Measurements from ENCODE around the gene ANKRD33B. TPM values are rescaled to one million over a fixed set of nuclear protein-coding genes. Genes with fewer than 3 reads are reported as not detected.
"Not testable (repeated sequence)": the region's sequence is repeated elsewhere in the genome, so short reads cannot be mapped to it uniquely, and the experiment has no call there.

Gene ANKRD33B
- total RNA-seq = 1 to 10 TPM in 3 of 4 donors, under 1 TPM in 1; 0.70 to 6.6 (median 3.6) TPM

- Histone ChIP-seq H3K36me3 (no peaks in the 10 kb centered on the region), H3K27me3 (peaks cover 0 to 25% of the 10 kb centered on the region in 2 donors), H3K27ac (peak within 1 kb of the TSS; percentile 56 to 86 (median 70)), H3K4me1 (peaks cover 0 to 29% (median 12%) of the 10 kb centered on the region in 4 donors), H3K9me3 (no peaks in the 10 kb centered on the region), H3K4me3 (peak within 1 kb of the TSS; percentile 56 to 81 (median 68))
- peak; percentile 65 to 89 (median 80) for DNase-seq
- no peak for TF ChIP-seq CTCF (IDR thresholded peaks at IDR 0.05)
- TF ChIP-seq POLR2A (IDR thresholded peaks at IDR 0.05) = no peak
These were observed at the start of gene ANKRD33B for GRCh38 chr5:10563945-10564837. Gene ANKRD33B (plus strand): TSS chr5:10564070. CDS start chr5:10564468, 398 bp downstream.

DNA sequence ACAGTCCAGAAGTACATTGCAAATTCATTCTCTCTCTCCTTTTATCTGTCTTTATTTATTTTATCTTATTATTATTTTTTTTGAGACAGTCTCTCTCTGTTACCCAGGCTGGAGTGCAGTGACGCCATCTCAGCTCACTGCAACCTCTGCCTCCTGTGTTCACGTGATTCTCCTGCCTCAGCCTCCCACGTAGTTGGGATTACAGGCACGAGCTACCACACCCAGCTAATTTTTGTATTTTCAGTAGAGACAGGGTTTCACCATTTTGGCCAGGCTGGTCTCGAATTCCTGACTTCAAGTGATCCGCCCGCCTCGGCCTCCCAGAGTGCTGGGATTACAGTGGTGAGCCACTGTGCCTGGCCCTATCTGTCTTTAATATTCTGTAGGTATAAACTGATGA lies 49.3 kb upstream of the ANKRD33B start:
- not testable (repeated sequence) for H3K36me3 ChIP-seq, H3K27ac ChIP-seq, H3K9me3 ChIP-seq, H3K4me1 ChIP-seq, H3K4me3 ChIP-seq, DNase-seq, H3K27me3 ChIP-seq

GRCh38 chr5:10515492-10515891 lies 48.4 kb upstream of the ANKRD33B start:
- Histone ChIP-seq H3K36me3 (no peaks in the 10 kb centered on the region), H3K4me1 (no peaks in the 10 kb centered on the region), H3K4me3 (no peak overlapping the region), H3K27ac (no peak overlapping the region), H3K9me3 (no peaks in the 10 kb centered on the region), H3K27me3 (no peaks in the 10 kb centered on the region)
- TF ChIP-seq CTCF (IDR thresholded peaks at IDR 0.05) = no peak
- no peak for TF ChIP-seq POLR2A (IDR thresholded peaks at IDR 0.05)
- no peak for DNase-seq

GRCh38 chr5:10518347-10518746 lies 45.5 kb upstream of the ANKRD33B start:
- no peaks in the 10 kb centered on the region for H3K27me3 ChIP-seq
- TF ChIP-seq CTCF (IDR thresholded peaks at IDR 0.05) (no peak), POLR2A (IDR thresholded peaks at IDR 0.05) (no peak)
- no peaks in the 10 kb centered on the region for H3K9me3 ChIP-seq

GRCh38 chr5:10519729-10520128 lies 44.1 kb upstream of the ANKRD33B start:
- H3K4me3 ChIP-seq = no peak overlapping the region
- DNase-seq = no peak
- no peaks in the 10 kb centered on the region for H3K4me1 ChIP-seq
- no peak overlapping the region for H3K27ac ChIP-seq
- no peaks in the 10 kb centered on the region for H3K27me3 ChIP-seq
- no peaks in the 10 kb centered on the region for H3K36me3 ChIP-seq
- no peaks in the 10 kb centered on the region for H3K9me3 ChIP-seq
- no peak for TF ChIP-seq POLR2A (IDR thresholded peaks at IDR 0.05)
- TF ChIP-seq CTCF (IDR thresholded peaks at IDR 0.05) = no peak

More at GRCh38 chr5:10518347-10518746, 45.5 kb upstream of the ANKRD33B start:
- no peak overlapping the region for H3K4me3 ChIP-seq
- H3K4me1 ChIP-seq = no peaks in the 10 kb centered on the region
- no peaks in the 10 kb centered on the region for H3K36me3 ChIP-seq
- DNase-seq = no peak
- H3K27ac ChIP-seq = no peak overlapping the region

GRCh38 chr5:10520706-10521105 lies 43.2 kb upstream of the ANKRD33B start:
- H3K27ac ChIP-seq = no peak overlapping the region
- DNase-seq = no peak
- TF ChIP-seq CTCF (IDR thresholded peaks at IDR 0.05) = no peak
- no peak for TF ChIP-seq POLR2A (IDR thresholded peaks at IDR 0.05)

More at GRCh38 chr5:10520706-10521105, 43.2 kb upstream of the ANKRD33B start:
- H3K4me1 ChIP-seq = no peaks in the 10 kb centered on the region
- no peak overlapping the region for H3K4me3 ChIP-seq
- no peaks in the 10 kb centered on the region for H3K27me3 ChIP-seq
- H3K9me3 ChIP-seq = no peaks in the 10 kb centered on the region
- no peaks in the 10 kb centered on the region for H3K36me3 ChIP-seq
